Peyer's patch (tissue), 4 donors: ENCODE results near the gene FGF22. TPM values are rescaled to one million over a fixed set of nuclear protein-coding genes. Genes with fewer than 3 reads are reported as not detected.

Experiments used
- DNase-seq, 3 donors: peaks; one replicate each; pipeline ENCODE4 v3.0.0-alpha.2; 2017 to 2019
- H3K27ac ChIP-seq, 4 donors: fragments of 200-600 bp; sonication (generic); one replicate each; pipeline ENCODE4 v1.5.1; 2016 to 2019
- H3K27me3 ChIP-seq, 2 donors: fragments of 200-600 bp; sonication (generic); one replicate each; pipeline ENCODE4 v1.5.1; 2019
- H3K36me3 ChIP-seq, 3 donors: fragments of 200-600 bp; sonication (generic); one replicate each; pipeline ENCODE4 v1.5.1; 2016 to 2019
- H3K4me1 ChIP-seq, 4 donors: fragments of 200-600 bp; sonication (generic); one replicate each; pipeline ENCODE4 v1.5.1; 2016 to 2019
- H3K4me3 ChIP-seq, 4 donors: fragments of 200-600 bp; sonication (generic); 1 replicate in 3 of 4; 2 replicates in 1 of 4; pipeline ENCODE4 v1.5.1; 2016 to 2019; ENCODE audit warnings: mild to moderate bottlenecking in 1 of 4
- H3K9me3 ChIP-seq, 4 donors: fragments of 200-600 bp; sonication (generic); one replicate each; pipeline ENCODE4 v1.5.1; 2016 to 2019; ENCODE audit warnings: mild to moderate bottlenecking in 1 of 4
- CTCF ChIP-seq, 6 experiments: fragments of 450-650 bp in 4 of 6; fragments of 200-600 bp in 2 of 6; sonication (generic) in 1 of 6; IDR thresholded peaks; one replicate each; pipeline ENCODE4 v1.5.1; 2017 to 2019; ENCODE audit warnings: antibody characterized with exemption in 6 of 6, mild to moderate bottlenecking in 3 of 6, moderate library complexity in 1 of 6
- POLR2A ChIP-seq, 2 donors: fragments of 450-650 bp; IDR thresholded peaks; one replicate each; pipeline ENCODE4 v1.5.1; 2017; ENCODE audit warnings: antibody characterized with exemption in 2 of 2, mild to moderate bottlenecking in 2 of 2, moderate library complexity in 2 of 2
- total RNA-seq, 4 donors: library from RNA; depleted of rRNA; stranded (reverse); fragments of >200 nt; gene quantifications; one replicate each; pipeline ENCODE4 v1.1.0, GENCODE V29; 2016

The FGF22 gene
- total RNA-seq, 4 donors from 2014 or later = not detected

DNA sequence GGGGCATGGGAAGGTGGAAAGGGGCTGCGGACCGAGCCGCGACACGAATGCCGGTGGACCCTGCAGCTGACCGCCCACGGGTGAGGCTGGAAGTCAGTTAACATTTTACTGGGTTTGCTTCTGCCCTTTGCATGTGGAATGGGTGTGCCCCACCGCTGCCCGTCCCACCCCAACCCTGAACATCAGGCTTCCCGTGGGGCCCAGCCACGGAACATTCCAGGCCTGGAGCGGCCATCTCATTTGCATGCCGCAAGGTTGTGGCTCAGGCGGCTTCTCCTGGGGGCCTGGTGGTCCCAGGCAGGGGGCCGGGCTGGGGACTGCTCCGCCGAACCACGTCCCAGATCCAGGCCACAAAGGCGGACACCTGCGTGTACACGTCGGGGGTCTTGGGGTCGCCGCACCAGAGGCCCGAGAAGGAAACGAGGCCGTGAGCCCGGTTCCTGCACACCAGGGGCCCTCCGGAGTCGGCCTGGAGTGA is 45.8 kb downstream of the FGF22 start:
- no peak overlapping the region for H3K4me3 ChIP-seq
- no peak for TF ChIP-seq POLR2A (IDR thresholded peaks at IDR 0.05)
- TF ChIP-seq CTCF (IDR thresholded peaks at IDR 0.05) = no peak
- no peaks in the 10 kb centered on the region for H3K36me3 ChIP-seq
- H3K27ac ChIP-seq = no peak overlapping the region
- no peak for DNase-seq
- H3K27me3 ChIP-seq = no peaks in the 10 kb centered on the region
- peaks cover 0 to 9% (median 0%) of the 10 kb centered on the region in 4 donors for H3K4me1 ChIP-seq
- H3K9me3 ChIP-seq = no peaks in the 10 kb centered on the region

DNA sequence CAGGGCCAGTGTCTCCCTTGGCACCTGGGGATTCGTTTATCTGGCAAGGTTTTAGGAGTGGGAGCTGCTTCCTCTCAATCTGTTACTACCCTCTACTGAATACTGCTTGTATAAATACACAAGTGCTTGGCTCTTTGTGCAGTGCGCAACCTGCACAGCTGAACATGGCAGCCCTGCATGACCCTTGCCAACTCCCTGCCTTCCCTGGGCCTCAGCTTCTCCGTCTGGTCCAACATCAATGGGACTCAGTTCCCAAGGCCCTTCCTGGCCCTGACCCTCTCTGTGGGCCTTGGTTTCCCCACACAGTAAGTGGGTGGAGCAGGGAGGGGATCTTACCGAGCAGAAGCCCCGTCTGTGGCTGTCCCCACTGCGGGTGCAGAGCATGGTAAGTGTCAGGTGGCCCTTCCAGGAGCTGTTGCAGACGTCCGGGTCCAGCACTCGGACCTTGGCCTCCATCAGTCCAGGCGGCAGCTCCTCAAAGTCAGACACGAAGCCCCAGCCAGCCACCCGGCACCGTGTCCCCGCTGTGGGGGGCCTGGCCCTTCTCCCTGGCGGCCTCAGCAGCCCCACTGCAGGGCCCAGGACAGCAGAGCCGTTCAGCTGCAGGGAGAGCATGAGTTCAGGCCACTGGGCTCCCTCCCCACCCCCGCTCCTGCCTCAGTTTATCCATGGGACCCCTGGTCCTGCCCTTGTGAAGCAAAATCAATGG is 47.1 kb downstream of the FGF22 start:
- Histone ChIP-seq H3K4me3 (no peak overlapping the region), H3K9me3 (no peaks in the 10 kb centered on the region), H3K27ac (no peak overlapping the region), H3K4me1 (no peaks in the 10 kb centered on the region), H3K27me3 (no peaks in the 10 kb centered on the region), H3K36me3 (no peaks in the 10 kb centered on the region)
- TF ChIP-seq POLR2A (IDR thresholded peaks at IDR 0.05) (no peak), CTCF (IDR thresholded peaks at IDR 0.05) (no peak)
- DNase-seq = no peak

GRCh38 chr19:687569-688166 is 48.0 kb downstream of the FGF22 start:
- no peaks in the 10 kb centered on the region for H3K27me3 ChIP-seq
- no peak for TF ChIP-seq CTCF (IDR thresholded peaks at IDR 0.05)
- TF ChIP-seq POLR2A (IDR thresholded peaks at IDR 0.05) = no peak
- H3K4me3 ChIP-seq = no peak overlapping the region
- no peaks in the 10 kb centered on the region for H3K36me3 ChIP-seq
- no peaks in the 10 kb centered on the region for H3K9me3 ChIP-seq
- no peak for DNase-seq
- H3K4me1 ChIP-seq = no peaks in the 10 kb centered on the region
- no peak overlapping the region for H3K27ac ChIP-seq

DNA sequence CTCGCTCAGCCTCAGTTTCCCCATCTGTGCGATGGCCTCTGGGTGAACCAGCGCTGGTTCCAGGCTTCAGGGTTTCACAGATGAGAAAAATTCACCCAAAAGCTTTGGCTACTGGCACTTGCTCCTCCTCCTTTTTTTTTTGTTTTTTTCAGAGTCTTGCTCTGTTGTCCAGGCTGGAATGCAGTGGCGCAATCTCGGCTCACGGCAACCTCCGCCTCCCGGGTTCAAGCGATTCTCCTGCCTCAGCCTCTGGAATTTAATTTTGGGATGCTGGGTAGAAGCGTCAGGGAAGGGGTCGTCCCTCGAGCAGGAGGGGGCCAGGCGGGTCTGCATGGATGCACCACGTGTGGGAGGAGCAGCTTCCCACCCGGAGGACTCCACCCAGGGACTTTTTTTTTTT is 48.5 kb downstream of the FGF22 start:
- Histone ChIP-seq H3K9me3 (no peaks in the 10 kb centered on the region), H3K36me3 (no peaks in the 10 kb centered on the region), H3K27ac (no peak overlapping the region), H3K4me3 (no peak overlapping the region), H3K27me3 (no peaks in the 10 kb centered on the region), H3K4me1 (no peaks in the 10 kb centered on the region)
- no peak for DNase-seq
- TF ChIP-seq POLR2A (IDR thresholded peaks at IDR 0.05) (no peak), CTCF (IDR thresholded peaks at IDR 0.05) (no peak)

DNA sequence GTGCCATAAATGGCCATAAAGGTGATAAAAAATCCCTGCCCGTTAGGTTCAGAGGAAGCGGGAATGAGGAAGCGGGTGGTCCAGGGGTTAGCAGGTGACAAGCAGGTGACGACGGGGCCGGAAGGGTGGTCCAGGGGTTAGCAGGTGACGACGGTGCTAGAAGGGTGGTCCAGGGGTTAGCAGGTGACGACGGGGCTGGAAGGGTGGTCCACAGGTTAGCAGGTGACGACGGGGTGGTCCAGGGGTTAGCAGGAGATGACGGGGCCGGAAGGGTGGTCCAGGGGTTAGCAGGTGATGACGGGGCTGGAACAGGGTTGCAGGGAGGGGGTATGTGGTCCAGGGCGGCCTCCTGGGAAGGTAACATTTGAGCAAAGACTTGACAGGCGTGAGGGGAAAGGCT is 49.3 kb downstream of the FGF22 start:
- DNase-seq = no peak
- Histone ChIP-seq H3K4me1 (no peaks in the 10 kb centered on the region), H3K36me3 (no peaks in the 10 kb centered on the region), H3K9me3 (no peaks in the 10 kb centered on the region), H3K27me3 (no peaks in the 10 kb centered on the region), H3K27ac (no peak overlapping the region), H3K4me3 (no peak overlapping the region)
- TF ChIP-seq CTCF (IDR thresholded peaks at IDR 0.05) (no peak), POLR2A (IDR thresholded peaks at IDR 0.05) (no peak)
